Omental fat pad (tissue), 4 donors: Measurements from ENCODE around the gene CARD10. TPM values are rescaled to one million over a fixed set of nuclear protein-coding genes. Genes with fewer than 3 reads are reported as not detected.
"Not testable (repeated sequence)": the region's sequence is repeated elsewhere in the genome, so short reads cannot be mapped to it uniquely, and the experiment has no call there.

Experiments
- ATAC-seq: fragments of 150-250 bp; one replicate; pipeline ENCODE4 v1.9.1; 2016; ENCODE audit warnings: mild to moderate bottlenecking, moderate library complexity; ENCODE audit not compliant: low FRiP score
- DNase-seq: peaks from one replicate; pipeline ENCODE4 v3.0.0-alpha.2; 2019; ENCODE audit warnings: low spot score
- CTCF ChIP-seq, 3 donors: fragments of 450-650 bp; IDR thresholded peaks; one replicate each; pipeline ENCODE4 v1.5.1; 2016 to 2017; ENCODE audit warnings: antibody characterized with exemption in 3 of 3, mild to moderate bottlenecking in 3 of 3, moderate library complexity in 2 of 3
- total RNA-seq, 4 donors: library from RNA; depleted of rRNA; stranded (reverse); fragments of >200 nt; gene quantifications; one replicate each; pipeline ENCODE4 v1.1.0, GENCODE V29; 2016

CARD10 gene
- total RNA-seq, 4 donors from 2014 or later: 2.5 to 18.8 (median 4.8) TPM

- no peak for ATAC-seq
- DNase-seq: no peak
- no peak for TF ChIP-seq CTCF (IDR thresholded peaks at IDR 0.05)
These were observed 33.4 kb upstream of the CARD10 start for GRCh38 chr22:37552524-37553163.

- no peak for DNase-seq
- ATAC-seq: no peak
- TF ChIP-seq CTCF (IDR thresholded peaks at IDR 0.05): no peak
These were observed 32.8 kb upstream of the CARD10 start for GRCh38 chr22:37551981-37552380.

- not testable (repeated sequence) for ATAC-seq, DNase-seq
These were observed 31.7 kb upstream of the CARD10 start for GRCh38 chr22:37550921-37551320.

GRCh38 chr22:37549704-37550059 lies 30.5 kb upstream of the CARD10 start:
- peak; percentile 21 for ATAC-seq
- TF ChIP-seq CTCF (IDR thresholded peaks at IDR 0.05): no peak
- DNase-seq: no peak

- no peak for ATAC-seq
- no peak for DNase-seq
- no peak for TF ChIP-seq CTCF (IDR thresholded peaks at IDR 0.05)
These were observed 28.1 kb upstream of the CARD10 start for GRCh38 chr22:37547251-37547741.

GRCh38 chr22:37546437-37547250 lies 27.4 kb upstream of the CARD10 start:
- no peak for TF ChIP-seq CTCF (IDR thresholded peaks at IDR 0.05)
- ATAC-seq (peak; percentile 12), DNase-seq (no peak)

GRCh38 chr22:37545703-37546436 lies 26.7 kb upstream of the CARD10 start:
- ATAC-seq (peak; percentile 78), DNase-seq (peak; percentile 61)
- TF ChIP-seq CTCF (IDR thresholded peaks at IDR 0.05): no peak
